ENCODE data around the gene GPBAR1.

DNA sequence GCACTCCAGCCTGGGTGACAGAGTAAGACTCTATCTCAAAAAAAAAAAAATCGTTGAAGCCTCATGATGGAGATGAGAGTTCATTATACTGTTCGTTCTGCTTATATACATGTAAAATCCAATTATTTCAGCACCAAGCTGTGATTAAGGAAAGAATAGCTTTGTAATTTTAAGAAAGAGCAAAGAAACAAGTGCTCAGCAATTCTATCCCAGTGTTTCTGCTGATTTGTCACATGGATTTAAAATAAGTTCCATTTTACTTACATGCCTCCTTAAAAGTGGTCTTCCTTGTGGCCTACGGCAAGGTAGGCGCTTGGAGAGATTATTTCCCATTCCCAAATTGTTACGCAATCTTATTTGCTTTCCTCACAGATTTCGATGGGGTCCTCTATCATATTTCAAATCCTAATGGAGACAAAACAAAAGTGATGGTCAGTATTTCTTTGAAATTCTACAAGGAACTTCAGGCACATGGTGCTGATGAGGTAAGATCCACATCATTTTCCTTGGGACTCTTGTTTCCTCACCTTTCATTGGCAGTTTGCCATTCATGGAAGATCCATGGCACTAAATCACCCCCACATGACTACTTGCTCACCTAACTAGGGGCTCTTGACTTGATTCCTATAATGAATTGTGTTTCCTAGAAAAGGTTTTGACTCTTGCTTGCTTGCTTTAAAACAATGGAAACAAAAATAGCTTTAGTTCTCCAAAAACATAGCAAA is 32.3 kb upstream of the GPBAR1 start:
- TF ChIP-seq EZH2 (IDR thresholded peaks at IDR 0.05) = no peak
- no peak for TF ChIP-seq POLR2AphosphoS5 (IDR thresholded peaks at IDR 0.05; ENCODE audit: borderline replicate concordance, low read depth, low read length)

Measured in SK-N-MC (cell line).